LNCAP (cell line): ENCODE results near the gene BANP.

ENCODE experiments used
- CTCF ChIP-seq: fragments of 450-650 bp; IDR thresholded peaks from 2 replicates; pipeline ENCODE4 v1.5.1; 2017; ENCODE audit warnings: mild to moderate bottlenecking

BANP gene

GRCh38 chr16:88045820-88046303 lies 94.6 kb downstream of the BANP start:
- TF ChIP-seq CTCF = no peak

GRCh38 chr16:88047462-88047861 lies 96.2 kb downstream of the BANP start:
- no peak for TF ChIP-seq CTCF

GRCh38 chr16:88048985-88049384 lies 97.8 kb downstream of the BANP start:
- no peak for TF ChIP-seq CTCF

GRCh38 chr16:88049561-88050545 lies 98.6 kb downstream of the BANP start:
- TF ChIP-seq CTCF = no peak

GRCh38 chr16:88050952-88051660 lies 99.9 kb downstream of the BANP start:
- TF ChIP-seq CTCF = no peak

GRCh38 chr16:88052661-88053060 lies 101.4 kb downstream of the BANP start:
- no peak for TF ChIP-seq CTCF

- TF ChIP-seq CTCF = no peak
These were observed 104.1 kb downstream of the BANP start for GRCh38 chr16:88055356-88055755.
